ENCODE results near the gene DSTN. TPM values are rescaled to one million over a fixed set of nuclear protein-coding genes. Genes with fewer than 3 reads are reported as not detected.

Gene DSTN
- total and polyA plus RNA-seq, 2 experiments from 2014 or later = 162 to 459 TPM

DNA sequence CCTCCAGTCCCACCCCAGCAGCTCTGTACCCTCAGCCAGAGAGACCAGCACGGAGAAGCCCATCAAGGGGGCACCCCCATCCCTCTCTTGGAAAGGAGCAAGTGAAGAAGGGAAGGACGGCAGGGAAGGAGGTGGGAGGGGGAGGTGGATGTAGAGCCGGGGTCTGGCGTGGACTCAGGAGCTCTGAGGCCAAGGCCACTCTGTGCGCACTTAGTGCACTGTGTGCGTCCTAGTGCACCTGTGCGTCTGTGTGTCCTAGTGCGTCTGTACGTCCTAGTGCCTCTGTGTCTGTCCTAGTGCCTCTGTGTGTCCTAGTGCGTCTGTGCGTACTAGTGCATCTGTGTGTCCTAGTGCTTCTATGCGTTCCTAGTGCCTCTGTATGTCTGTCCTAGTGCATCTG is 54.2 kb downstream of the DSTN start (continued):
- TF ChIP-seq, protein P1, sequence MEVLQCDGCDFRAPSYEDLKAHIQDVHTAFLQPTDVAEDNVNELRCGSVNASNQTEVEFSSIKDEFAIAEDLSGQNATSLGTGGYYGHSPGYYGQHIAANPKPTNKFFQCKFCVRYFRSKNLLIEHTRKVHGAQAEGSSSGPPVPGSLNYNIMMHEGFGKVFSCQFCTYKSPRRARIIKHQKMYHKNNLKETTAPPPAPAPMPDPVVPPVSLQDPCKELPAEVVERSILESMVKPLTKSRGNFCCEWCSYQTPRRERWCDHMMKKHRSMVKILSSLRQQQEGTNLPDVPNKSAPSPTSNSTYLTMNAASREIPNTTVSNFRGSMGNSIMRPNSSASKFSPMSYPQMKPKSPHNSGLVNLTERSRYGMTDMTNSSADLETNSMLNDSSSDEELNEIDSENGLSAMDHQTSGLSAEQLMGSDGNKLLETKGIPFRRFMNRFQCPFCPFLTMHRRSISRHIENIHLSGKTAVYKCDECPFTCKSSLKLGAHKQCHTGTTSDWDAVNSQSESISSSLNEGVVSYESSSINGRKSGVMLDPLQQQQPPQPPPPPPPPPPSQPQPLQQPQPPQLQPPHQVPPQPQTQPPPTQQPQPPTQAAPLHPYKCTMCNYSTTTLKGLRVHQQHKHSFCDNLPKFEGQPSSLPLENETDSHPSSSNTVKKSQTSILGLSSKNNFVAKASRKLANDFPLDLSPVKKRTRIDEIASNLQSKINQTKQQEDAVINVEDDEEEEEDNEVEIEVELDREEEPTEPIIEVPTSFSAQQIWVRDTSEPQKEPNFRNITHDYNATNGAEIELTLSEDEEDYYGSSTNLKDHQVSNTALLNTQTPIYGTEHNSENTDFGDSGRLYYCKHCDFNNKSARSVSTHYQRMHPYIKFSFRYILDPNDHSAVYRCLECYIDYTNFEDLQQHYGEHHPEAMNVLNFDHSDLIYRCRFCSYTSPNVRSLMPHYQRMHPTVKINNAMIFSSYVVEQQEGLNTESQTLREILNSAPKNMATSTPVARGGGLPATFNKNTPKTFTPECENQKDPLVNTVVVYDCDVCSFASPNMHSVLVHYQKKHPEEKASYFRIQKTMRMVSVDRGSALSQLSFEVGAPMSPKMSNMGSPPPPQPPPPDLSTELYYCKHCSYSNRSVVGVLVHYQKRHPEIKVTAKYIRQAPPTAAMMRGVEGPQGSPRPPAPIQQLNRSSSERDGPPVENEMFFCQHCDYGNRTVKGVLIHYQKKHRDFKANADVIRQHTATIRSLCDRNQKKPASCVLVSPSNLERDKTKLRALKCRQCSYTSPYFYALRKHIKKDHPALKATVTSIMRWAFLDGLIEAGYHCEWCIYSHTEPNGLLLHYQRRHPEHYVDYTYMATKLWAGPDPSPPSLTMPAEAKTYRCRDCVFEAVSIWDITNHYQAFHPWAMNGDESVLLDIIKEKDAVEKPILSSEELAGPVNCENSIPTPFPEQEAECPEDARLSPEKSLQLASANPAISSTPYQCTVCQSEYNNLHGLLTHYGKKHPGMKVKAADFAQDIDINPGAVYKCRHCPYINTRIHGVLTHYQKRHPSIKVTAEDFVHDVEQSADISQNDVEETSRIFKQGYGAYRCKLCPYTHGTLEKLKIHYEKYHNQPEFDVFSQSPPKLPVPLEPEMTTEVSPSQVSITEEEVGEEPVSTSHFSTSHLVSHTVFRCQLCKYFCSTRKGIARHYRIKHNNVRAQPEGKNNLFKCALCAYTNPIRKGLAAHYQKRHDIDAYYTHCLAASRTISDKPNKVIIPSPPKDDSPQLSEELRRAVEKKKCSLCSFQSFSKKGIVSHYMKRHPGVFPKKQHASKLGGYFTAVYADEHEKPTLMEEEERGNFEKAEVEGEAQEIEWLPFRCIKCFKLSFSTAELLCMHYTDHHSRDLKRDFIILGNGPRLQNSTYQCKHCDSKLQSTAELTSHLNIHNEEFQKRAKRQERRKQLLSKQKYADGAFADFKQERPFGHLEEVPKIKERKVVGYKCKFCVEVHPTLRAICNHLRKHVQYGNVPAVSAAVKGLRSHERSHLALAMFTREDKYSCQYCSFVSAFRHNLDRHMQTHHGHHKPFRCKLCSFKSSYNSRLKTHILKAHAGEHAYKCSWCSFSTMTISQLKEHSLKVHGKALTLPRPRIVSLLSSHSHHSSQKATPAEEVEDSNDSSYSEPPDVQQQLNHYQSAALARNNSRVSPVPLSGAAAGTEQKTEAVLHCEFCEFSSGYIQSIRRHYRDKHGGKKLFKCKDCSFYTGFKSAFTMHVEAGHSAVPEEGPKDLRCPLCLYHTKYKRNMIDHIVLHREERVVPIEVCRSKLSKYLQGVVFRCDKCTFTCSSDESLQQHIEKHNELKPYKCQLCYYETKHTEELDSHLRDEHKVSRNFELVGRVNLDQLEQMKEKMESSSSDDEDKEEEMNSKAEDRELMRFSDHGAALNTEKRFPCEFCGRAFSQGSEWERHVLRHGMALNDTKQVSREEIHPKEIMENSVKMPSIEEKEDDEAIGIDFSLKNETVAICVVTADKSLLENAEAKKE (CRISPR knock-in tag; IDR thresholded peaks at IDR 0.05) = no peak
- TF ChIP-seq ZNF331 (CRISPR knock-in tag; IDR thresholded peaks at IDR 0.05; ENCODE audit: low read depth) (no peak), STAT1 (IDR thresholded peaks at IDR 0.05; ENCODE audit: unreplicated experiment) (no peak), ZNF114 (CRISPR knock-in tag; IDR thresholded peaks at IDR 0.05) (no peak), EZH2 (IDR thresholded peaks at IDR 0.05; ENCODE audit: low read depth, unreplicated experiment) (no peak), NANOG (IDR thresholded peaks at IDR 0.05; ENCODE audit: borderline replicate concordance) (no peak)

DNA sequence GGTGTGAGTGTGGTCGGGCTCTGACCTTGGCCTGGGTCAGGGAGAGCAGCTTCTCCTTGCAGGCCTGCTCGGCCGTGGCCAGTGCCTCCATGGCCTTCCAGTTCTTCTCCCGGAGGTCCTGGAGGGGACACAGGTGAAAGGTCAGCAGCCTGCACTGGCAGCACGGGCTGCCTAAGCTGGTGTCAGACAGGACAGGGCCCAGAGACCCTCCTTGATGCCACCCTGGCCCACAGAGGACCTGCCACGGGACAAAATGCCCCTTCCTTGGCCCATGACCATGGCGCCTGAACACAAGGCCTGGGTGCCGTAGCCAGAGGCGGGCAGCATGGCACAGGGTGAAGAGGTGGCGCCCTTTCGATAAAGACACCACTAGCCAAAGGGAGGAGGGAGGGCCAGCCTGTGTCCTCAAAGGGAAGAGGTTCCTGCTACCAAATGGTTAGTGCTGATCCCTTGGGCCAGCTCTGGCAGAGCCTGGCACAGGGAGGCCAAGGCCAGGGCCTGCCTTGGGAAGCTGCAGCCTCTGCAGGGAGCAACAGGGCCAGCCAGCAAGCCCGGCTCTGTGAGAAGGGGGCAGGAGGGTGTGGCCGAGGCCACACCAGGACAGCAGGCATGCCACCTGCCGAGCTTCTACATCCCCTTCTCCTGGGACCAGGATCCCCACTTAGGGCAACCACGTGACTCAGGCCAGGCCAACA is 54.8 kb downstream of the DSTN start:
- no peak overlapping the region for H3K27ac ChIP-seq (ENCODE audit: low read depth)
- no peaks in the 10 kb centered on the region for H3K79me2 ChIP-seq (replicated peaks; ENCODE audit: insufficient read depth)
- Mint-ChIP-seq H3K27ac (no peak overlapping the region), H3K4me3 (no peak overlapping the region), H3K36me3 (ENCODE audit: low read depth) (peaks cover 66% of the 10 kb centered on the region), H3K4me1 (no peaks in the 10 kb centered on the region; the same call in 2 of the 3 replicates), H3K27me3 (ENCODE audit: insufficient read depth, low read depth, poor library complexity) (peaks cover 8% of the 10 kb centered on the region), H3K9me3 (0 out of 3 replicates have a peak, but pooled peaks cover 3% of the 10 kb centered on the region)
- H4K20me1 ChIP-seq (replicated peaks; ENCODE audit: insufficient read depth) = 0 out of 2 replicates have a peak, but pooled peaks cover 4% of the 10 kb centered on the region
- ATAC-seq (no peak), DNase-seq (ENCODE audit: low spot score) (no peak)
- no peak overlapping the region for H3K4me2 ChIP-seq
- no peak overlapping the region for H3K4me3 ChIP-seq
- H3K4me1 ChIP-seq (ENCODE audit: insufficient read depth) = no peaks in the 10 kb centered on the region
- no peaks in the 10 kb centered on the region; the same call in 1 of the 2 replicates for H3K36me3 ChIP-seq (ENCODE audit: insufficient read depth)
- TF ChIP-seq, protein P2, sequence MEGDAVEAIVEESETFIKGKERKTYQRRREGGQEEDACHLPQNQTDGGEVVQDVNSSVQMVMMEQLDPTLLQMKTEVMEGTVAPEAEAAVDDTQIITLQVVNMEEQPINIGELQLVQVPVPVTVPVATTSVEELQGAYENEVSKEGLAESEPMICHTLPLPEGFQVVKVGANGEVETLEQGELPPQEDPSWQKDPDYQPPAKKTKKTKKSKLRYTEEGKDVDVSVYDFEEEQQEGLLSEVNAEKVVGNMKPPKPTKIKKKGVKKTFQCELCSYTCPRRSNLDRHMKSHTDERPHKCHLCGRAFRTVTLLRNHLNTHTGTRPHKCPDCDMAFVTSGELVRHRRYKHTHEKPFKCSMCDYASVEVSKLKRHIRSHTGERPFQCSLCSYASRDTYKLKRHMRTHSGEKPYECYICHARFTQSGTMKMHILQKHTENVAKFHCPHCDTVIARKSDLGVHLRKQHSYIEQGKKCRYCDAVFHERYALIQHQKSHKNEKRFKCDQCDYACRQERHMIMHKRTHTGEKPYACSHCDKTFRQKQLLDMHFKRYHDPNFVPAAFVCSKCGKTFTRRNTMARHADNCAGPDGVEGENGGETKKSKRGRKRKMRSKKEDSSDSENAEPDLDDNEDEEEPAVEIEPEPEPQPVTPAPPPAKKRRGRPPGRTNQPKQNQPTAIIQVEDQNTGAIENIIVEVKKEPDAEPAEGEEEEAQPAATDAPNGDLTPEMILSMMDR (conservative IDR thresholded peaks at IDR 0.05; ENCODE audit: low read depth in 2 of 2) = no peak
- TF ChIP-seq, protein P1 (CRISPR knock-in tag; IDR thresholded peaks at IDR 0.05) = no peak
- TF ChIP-seq ZNF331 (CRISPR knock-in tag; IDR thresholded peaks at IDR 0.05; ENCODE audit: low read depth) = no peak
- H3F3A ChIP-seq (replicated peaks; ENCODE audit: low read depth) = no peaks in the 10 kb centered on the region
- H2AFZ ChIP-seq = no peak overlapping the region
- no peaks in the 10 kb centered on the region for H3K27me3 ChIP-seq (ENCODE audit: insufficient read depth)
- H3K9me2 ChIP-seq (ENCODE audit: insufficient read depth) = no peaks in the 10 kb centered on the region

All from GM23338 (cell line).